ENCODE measurements around the gene GADL1.

GRCh38 chr3:30677347-30677685 is 217.1 kb downstream of the GADL1 start:
- no peak for TF ChIP-seq CTCF (IDR thresholded peaks at IDR 0.05; ENCODE audit: low read depth, low read length, poor library complexity, severe bottlenecking)
- TF ChIP-seq EZH2phosphoT487 (IDR thresholded peaks at IDR 0.05; ENCODE audit: borderline replicate concordance, low read length), result no peak

All from DOHH2 (cell line).